HG03460 (cell line): ENCODE results near the gene EOGT.

ENCODE experiments used
- ATAC-seq: cut with Tn5 transposase; IDR thresholded peaks from one replicate; pipeline ENCODE4 v1.9.1; 2021; ENCODE audit not compliant: unreplicated experiment

The EOGT gene

DNA sequence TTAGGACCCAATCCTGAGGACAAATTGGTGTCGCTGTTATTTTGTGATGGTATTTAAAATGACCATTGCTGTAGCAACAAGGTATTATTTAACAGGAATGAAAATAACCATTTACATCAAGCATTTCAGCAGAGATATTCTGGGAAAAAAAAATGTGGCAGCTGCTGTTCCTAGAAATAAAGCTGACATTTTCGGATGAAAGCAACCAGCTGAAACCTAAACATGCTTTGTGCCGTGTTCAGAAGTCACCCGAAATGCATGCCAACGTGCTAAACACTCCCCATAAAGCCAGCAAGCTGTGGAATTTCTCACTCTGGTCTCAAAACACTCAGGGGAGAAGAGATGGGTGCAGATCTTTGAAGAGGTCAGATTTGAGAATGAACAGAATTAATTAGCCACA lies 49.6 kb downstream of the EOGT start:
- no peak for ATAC-seq

GRCh38 chr3:68963376-68963775 lies 50.1 kb downstream of the EOGT start:
- no peak for ATAC-seq

DNA sequence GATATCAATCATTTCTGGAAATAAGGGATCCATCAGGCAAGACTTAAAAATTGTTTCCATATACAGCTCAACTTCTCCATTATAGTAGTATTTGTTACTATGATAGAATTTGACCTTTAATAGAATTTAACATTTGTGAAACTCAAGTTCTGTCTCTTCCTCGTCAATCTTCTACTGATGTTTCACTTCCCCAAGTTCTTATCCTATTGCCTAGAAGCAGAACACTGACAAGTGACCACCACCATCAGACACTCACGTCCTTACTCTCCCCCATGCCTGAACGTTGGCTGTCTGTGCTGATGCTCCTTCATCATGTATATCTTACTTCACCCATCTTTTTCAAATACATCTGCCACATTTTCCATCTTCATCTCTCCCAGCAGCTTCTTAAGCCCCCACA lies 54.6 kb downstream of the EOGT start:
- ATAC-seq: no peak

- no peak for ATAC-seq
Measured at GRCh38 chr3:68957895-68958294, 55.6 kb downstream of the EOGT start.

GRCh38 chr3:68953816-68954444 lies 59.6 kb downstream of the EOGT start:
- no peak for ATAC-seq

DNA sequence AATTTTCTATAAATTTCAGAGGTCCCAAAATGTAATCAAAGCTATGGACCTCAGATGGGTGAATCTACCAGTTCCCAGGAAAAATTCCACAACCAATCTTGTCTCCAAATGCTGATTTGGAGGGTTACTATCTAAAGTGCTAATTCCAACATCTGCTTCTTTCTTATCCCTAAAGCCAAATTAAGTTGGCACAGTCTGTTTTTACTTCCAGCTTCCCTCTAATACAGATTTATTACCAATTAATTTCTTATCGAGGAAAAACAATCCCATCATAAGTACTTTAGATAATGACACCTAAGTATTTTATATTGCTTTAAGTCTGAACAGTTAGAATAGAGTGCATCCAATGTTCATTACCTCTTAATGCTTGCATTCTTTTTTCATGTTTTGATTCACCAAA lies 68.3 kb downstream of the EOGT start:
- no peak for ATAC-seq

DNA sequence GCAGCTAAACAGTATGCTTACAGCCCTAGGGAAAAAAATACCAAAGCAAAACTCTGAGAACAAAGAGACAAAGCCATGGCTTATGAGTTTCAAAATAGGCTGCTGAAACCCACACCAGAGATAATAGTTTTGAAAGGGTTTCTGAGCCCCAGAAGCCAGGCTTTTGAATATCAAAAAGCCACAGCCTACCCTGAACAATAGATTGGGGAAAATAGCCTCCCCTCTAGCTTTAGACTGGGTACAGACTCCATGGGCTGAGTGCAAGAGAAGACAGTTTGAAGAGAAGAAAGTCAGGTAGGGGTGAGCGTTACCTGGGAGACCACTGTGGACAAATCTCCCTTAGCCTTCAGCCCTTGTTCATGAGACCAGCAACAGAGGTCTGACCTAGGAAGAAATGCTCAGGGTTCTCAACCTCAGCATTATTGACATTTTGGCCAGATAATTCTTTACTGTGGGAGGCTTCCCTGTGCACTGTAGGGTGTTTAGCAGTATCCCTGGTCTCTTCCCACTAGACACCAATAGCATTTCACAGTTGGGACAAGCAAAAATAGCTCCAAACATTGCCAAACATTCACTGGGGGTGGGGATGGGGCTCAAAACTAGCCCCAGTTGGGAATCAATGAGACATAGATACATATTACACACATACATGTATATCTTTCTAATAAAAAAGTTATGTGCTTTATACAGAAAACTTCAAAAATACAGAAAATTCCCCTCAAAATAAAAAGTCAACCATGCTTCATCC lies 69.6 kb downstream of the EOGT start:
- ATAC-seq: no peak

DNA sequence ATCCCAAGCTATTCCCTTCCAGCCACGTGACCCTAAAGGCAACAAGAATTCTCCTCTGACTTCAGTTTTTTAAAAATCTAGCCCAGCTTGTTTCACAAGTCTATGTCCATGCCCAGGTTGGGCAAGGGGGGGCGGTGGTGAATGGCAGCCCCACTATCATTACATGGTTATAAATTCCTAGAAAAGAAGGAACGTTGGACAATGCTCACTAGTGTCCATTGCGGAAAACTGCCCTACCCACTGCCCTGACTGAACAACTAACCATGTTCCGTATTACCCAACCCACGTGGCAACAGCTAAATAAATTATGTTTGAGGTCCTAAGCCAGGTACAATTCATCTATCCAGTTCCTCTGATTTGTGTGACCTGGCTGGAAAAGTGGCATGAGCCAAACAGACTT lies 72.4 kb downstream of the EOGT start:
- no peak for ATAC-seq

DNA sequence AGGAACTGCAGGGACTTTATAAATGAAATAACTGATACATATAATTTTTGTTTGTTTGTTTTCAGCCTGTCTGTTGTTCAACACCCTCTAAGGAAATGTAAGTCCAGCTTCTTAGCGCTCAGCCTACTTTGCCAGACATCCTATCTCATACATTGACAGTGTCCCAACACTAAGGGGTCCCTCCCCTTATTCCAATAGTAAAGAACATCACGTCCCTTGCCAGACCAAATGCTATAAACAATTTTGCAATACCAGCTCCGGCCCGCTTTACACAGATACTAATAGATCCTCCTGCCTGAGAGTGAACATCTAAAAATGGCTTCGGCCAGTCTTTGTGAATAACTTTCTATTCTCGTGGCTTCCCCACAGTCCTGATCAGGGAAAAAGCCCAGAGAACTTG lies 76.6 kb downstream of the EOGT start:
- no peak for ATAC-seq

- ATAC-seq: no peak
Measured at GRCh38 chr3:68935778-68936177, 77.7 kb downstream of the EOGT start.

- no peak for ATAC-seq
Measured at GRCh38 chr3:68931406-68932149, 81.9 kb downstream of the EOGT start.
